A673 (cell line): Measurements from ENCODE around the gene TRPM3. TPM values are rescaled to one million over a fixed set of nuclear protein-coding genes. Genes with fewer than 3 reads are reported as not detected.

Experiments
- BruUV-seq: library from RNA; stranded (reverse); fragments of 400-500 nt; replicated peaks from 2 replicates; lab custom pipeline; 2021; lab: Mats Ljungman, UMichigan
- CTCF ChIA-PET: fragments of 300-600 bp; sonication (Branson Sonifier 250); formaldehyde crosslinking; loops from one replicate; lab custom pipeline; 2022; ENCODE audit warnings: antibody characterized with exemption; lab: Charles Lee
- POLR2A ChIA-PET: fragments of 300-600 bp; sonication (Branson Sonifier 250); formaldehyde crosslinking; loops from one replicate; lab custom pipeline; 2022; ENCODE audit warnings: antibody characterized with exemption; ENCODE audit not compliant: low non-redundant PET; lab: Charles Lee
- DNase-seq: peaks from one replicate; pipeline ENCODE4 v3.0.0-alpha.2; 2015; ENCODE audit warnings: low spot score
- H3K27ac ChIP-seq: fragments of 200-600 bp; sonication (generic); 2 replicates; pipeline ENCODE4 v1.5.1; 2016; ENCODE audit warnings: mixed run types, low read depth, mild to moderate bottlenecking, mixed read lengths, antibody characterized with exemption, low read length; ENCODE audit not compliant: poor library complexity, severe bottlenecking
- H3K27me3 ChIP-seq: fragments of 200-600 bp; sonication (generic); replicated peaks from 2 replicates; pipeline ENCODE4 v1.6.1; 2017; ENCODE audit warnings: mixed run types, low read depth, mild to moderate bottlenecking, mixed read lengths, antibody characterized with exemption, low read length; ENCODE audit not compliant: insufficient read depth, poor library complexity
- H3K36me3 ChIP-seq: fragments of 200-600 bp; sonication (generic); 2 replicates; pipeline ENCODE4 v1.6.1; 2016; ENCODE audit warnings: mixed run types, mild to moderate bottlenecking, mixed read lengths, antibody characterized with exemption, low read length; ENCODE audit not compliant: insufficient read depth, poor library complexity, severe bottlenecking
- H3K4me1 ChIP-seq: fragments of 200-600 bp; sonication (generic); 2 replicates; pipeline ENCODE4 v1.6.1; 2017; ENCODE audit warnings: mixed run types, mild to moderate bottlenecking, mixed read lengths, antibody characterized with exemption, low read length; ENCODE audit not compliant: insufficient read depth, poor library complexity, severe bottlenecking
- H3K4me3 ChIP-seq: fragments of 200-600 bp; sonication (generic); 2 replicates; pipeline ENCODE4 v1.5.1; 2016; ENCODE audit warnings: low read depth, mixed run types, mild to moderate bottlenecking, mixed read lengths, low read length; ENCODE audit not compliant: poor library complexity, severe bottlenecking
- H3K9me3 ChIP-seq: fragments of 200-600 bp; sonication (generic); 2 replicates; pipeline ENCODE4 v1.6.1; 2016; ENCODE audit warnings: mixed run types, low read depth, mild to moderate bottlenecking, mixed read lengths, antibody characterized with exemption, low read length; ENCODE audit not compliant: poor library complexity, severe bottlenecking
- CTCF ChIP-seq: fragments of 300-800, 200-600 bp; sonication (generic); conservative IDR thresholded peaks from 2 replicates; pipeline ENCODE4 v1.5.1; 2017; ENCODE audit warnings: low read depth, mild to moderate bottlenecking, antibody characterized with exemption, low read length, moderate library complexity, mixed read lengths
- EZH2 ChIP-seq: fragments of 200-600 bp; sonication (generic); IDR thresholded peaks from 2 replicates; pipeline ENCODE4 v1.6.1; 2017; ENCODE audit warnings: borderline replicate concordance, low read depth, mild to moderate bottlenecking, mixed read lengths, antibody characterized with exemption, low read length; ENCODE audit not compliant: poor library complexity, severe bottlenecking
- intact Hi-C: fragments of 100-400 bp; cut with micrococcal nuclease; formaldehyde crosslinking; loops from one replicate; pipeline ENCODE4 v1.10.0; 2022; ENCODE audit not compliant: unreplicated experiment
- total RNA-seq: library from RNA; stranded (reverse); gene quantifications from 2 replicates; pipeline ENCODE4 v1.2.3, GENCODE V29; 2021

TRPM3 gene
- total RNA-seq, 1 experiment from 2014 or later = not detected

GRCh38 chr9:70504834-70505233 lies 616.6 kb downstream of the TRPM3 start:
- intact Hi-C loops = no loop called here
- Histone ChIP-seq H3K4me1 (no peaks in the 10 kb centered on the region), H3K36me3 (no peaks in the 10 kb centered on the region), H3K27ac (no peak overlapping the region), H3K4me3 (no peak overlapping the region), H3K9me3 (no peaks in the 10 kb centered on the region), H3K27me3 (no peaks in the 10 kb centered on the region)
- TF ChIP-seq CTCF (no peak), EZH2 (no peak)
- no peak for DNase-seq
- POLR2A ChIA-PET = no interaction called here
- CTCF ChIA-PET = no interaction called here
- no TSS peak for BruUV-seq

DNA sequence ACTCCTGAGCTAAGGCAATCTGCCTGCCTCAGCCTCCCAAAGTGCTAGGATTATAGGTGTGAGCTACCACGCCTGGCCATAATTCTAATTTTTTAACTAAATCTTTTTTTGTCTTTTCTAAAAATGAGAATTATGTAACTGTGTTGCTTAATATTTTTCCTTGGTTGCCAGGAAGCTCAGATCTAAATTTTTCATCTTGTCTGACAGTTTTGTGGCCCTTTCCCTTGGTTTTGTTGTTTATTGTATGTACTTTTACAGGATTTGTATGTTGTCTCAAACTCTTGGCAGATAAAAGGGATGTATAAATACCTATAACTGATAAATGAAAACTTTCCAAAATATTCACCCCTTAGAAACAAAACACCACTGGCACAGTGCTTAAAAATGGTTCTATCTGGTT lies 618.7 kb downstream of the TRPM3 start:
- Histone ChIP-seq H3K27me3 (no peaks in the 10 kb centered on the region), H3K36me3 (no peaks in the 10 kb centered on the region), H3K27ac (no peak overlapping the region), H3K4me3 (no peak overlapping the region), H3K4me1 (no peaks in the 10 kb centered on the region), H3K9me3 (no peaks in the 10 kb centered on the region)
- ChIA-PET POLR2A (no interaction called here), CTCF (no interaction called here)
- BruUV-seq = no TSS peak
- no peak for DNase-seq
- intact Hi-C loops = no loop called here
- TF ChIP-seq CTCF = no peak
- TF ChIP-seq EZH2 = no peak

DNA sequence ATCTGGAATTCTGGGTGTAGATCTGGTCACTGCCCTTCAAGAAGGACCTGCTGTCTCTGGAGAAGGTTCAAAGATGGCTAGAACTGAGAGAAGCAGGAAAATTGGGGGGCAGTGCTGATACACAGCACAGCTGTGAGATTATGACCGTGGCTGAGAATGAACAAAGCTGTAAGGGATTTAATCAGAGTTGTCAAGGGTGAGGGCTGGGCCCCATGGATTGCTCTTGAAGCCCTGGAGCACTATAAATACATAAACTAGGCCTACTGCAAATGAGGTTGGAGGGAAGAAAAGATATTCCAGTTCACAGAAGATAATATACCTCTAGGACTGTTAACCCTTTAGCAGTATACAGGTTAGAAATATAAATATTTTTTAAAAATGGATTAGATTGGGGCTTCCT lies 620.6 kb downstream of the TRPM3 start:
- ChIA-PET POLR2A (interaction anchor here (0.6 kb wide), 1 partner anchor 1213 kb away, joined by 3 read pairs; no protein-coding TSS in a partner anchor), CTCF (no interaction called here)
- H3K27me3 ChIP-seq = no peaks in the 10 kb centered on the region
- H3K36me3 ChIP-seq = no peaks in the 10 kb centered on the region
- H3K4me3 ChIP-seq = no peak overlapping the region
- H3K27ac ChIP-seq = no peak overlapping the region
- intact Hi-C loops = no loop called here
- no peaks in the 10 kb centered on the region for H3K4me1 ChIP-seq
- no peak for DNase-seq
- H3K9me3 ChIP-seq = no peaks in the 10 kb centered on the region
- BruUV-seq = no TSS peak
- TF ChIP-seq CTCF = no peak
- no peak for TF ChIP-seq EZH2
